HG03159 (cell line): ENCODE data around the gene SAMM50.

ENCODE experiments used
- ATAC-seq: cut with Tn5 transposase; IDR thresholded peaks from one replicate; pipeline ENCODE4 v1.9.1; 2021; ENCODE audit warnings: mild to moderate bottlenecking, moderate library complexity; ENCODE audit not compliant: unreplicated experiment

Gene SAMM50

GRCh38 chr22:44026630-44027511 lies 71.6 kb downstream of the SAMM50 start:
- peak; percentile 47 for ATAC-seq

- no peak for ATAC-seq
Observed at GRCh38 chr22:44028091-44028490, 72.8 kb downstream of the SAMM50 start.

- ATAC-seq: no peak
Observed at GRCh38 chr22:44029069-44029468, 73.8 kb downstream of the SAMM50 start.

- no peak for ATAC-seq
Observed at GRCh38 chr22:44030051-44030701, 74.9 kb downstream of the SAMM50 start.

- ATAC-seq: no peak
Observed at GRCh38 chr22:44030702-44031082, 75.5 kb downstream of the SAMM50 start.

- ATAC-seq: no peak
Observed at GRCh38 chr22:44031158-44031952, 76.1 kb downstream of the SAMM50 start.

- ATAC-seq: no peak
Observed at GRCh38 chr22:44032126-44032730, 77.0 kb downstream of the SAMM50 start.

- no peak for ATAC-seq
Observed at GRCh38 chr22:44033287-44033686, 78.0 kb downstream of the SAMM50 start.

GRCh38 chr22:44033694-44034093 lies 78.5 kb downstream of the SAMM50 start:
- no peak for ATAC-seq

- no peak for ATAC-seq
Observed at GRCh38 chr22:44037519-44038375, 82.5 kb downstream of the SAMM50 start.

GRCh38 chr22:44039566-44040171 lies 84.4 kb downstream of the SAMM50 start:
- no peak for ATAC-seq

GRCh38 chr22:44042249-44043218 lies 87.3 kb downstream of the SAMM50 start:
- ATAC-seq: peak; percentile 73

- no peak for ATAC-seq
Observed at GRCh38 chr22:44045145-44045544, 89.9 kb downstream of the SAMM50 start.
